ENCODE measurements around the gene PCED1B. TPM values are rescaled to one million over a fixed set of nuclear protein-coding genes. Genes with fewer than 3 reads are reported as not detected.

PCED1B gene
- total RNA-seq, 1 experiment from 2014 or later, result 0.86 TPM

DNA sequence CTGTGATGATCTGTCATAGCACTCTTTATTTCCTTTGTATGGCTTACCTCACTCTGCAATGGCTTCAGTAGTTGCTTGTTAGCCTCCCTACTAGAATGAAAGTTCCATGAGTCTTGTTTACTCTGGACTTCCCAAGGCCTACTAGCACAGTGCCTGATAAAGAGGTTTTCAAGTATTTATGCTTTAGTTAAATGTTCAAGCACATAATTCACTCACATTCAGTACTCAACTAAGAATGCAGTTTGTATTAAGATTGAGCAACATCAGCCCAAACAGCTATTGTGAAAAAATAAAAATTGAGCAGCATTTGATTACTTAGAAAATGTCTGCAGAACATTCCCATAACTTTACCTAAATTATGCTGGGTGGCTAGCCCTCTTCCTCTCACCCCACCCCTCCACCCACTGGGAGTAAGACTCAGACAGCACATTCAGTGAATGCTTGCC, 159.3 kb downstream of the PCED1B start:
- POLR2A ChIA-PET, result no interaction called here
- H3K9me3 ChIP-seq (ENCODE audit: control insufficient read depth in 1 of 2, insufficient read depth in 1 of 2, low read depth in 1 of 2, low read length in 2 of 2), result no peaks in the 10 kb centered on the region
- TF ChIP-seq EGR1 (IDR thresholded peaks at IDR 0.05; ENCODE audit: low read depth) (no peak), CEBPB (IDR thresholded peaks at IDR 0.05; ENCODE audit: low read depth) (0 out of 2 replicates have a peak, but pooled peaks have one; percentile 9)
- CTCF ChIA-PET, result no interaction called here
- no TSS peak for BruUV-seq (replicated peaks)
- DNase-seq (ENCODE audit: low read depth, low spot score), result no peak
- no peaks in the 10 kb centered on the region for H3K27me3 ChIP-seq (ENCODE audit: insufficient read depth, low read length)
- no peaks in the 10 kb centered on the region for H3K36me3 ChIP-seq (ENCODE audit: control insufficient read depth in 1 of 2, insufficient read depth in 2 of 2, low read length in 2 of 2)
- RAD21 ChIA-PET (ENCODE audit: low non-redundant PET in 1 of 2, low total read pairs in 2 of 2, uncharacterized antibody in 2 of 2, unreplicated experiment in 2 of 2), result no interaction called here
- no peak overlapping the region for H3K4me3 ChIP-seq (replicated peaks in 1 of 2; ENCODE audit: low read depth in 1 of 2, low read length in 2 of 2)
- H3K4me2 ChIP-seq (ENCODE audit: low read length), result no peak overlapping the region
- H2AFZ ChIP-seq (ENCODE audit: low read depth, low read length, poor library complexity, severe bottlenecking), result no peak overlapping the region
- no peak overlapping the region for H3K27ac ChIP-seq (ENCODE audit: low read depth, low read length)
- no peaks in the 10 kb centered on the region for H3K79me2 ChIP-seq (ENCODE audit: insufficient read depth, low read length)
- H3K9ac ChIP-seq (ENCODE audit: low read length), result no peak overlapping the region
- intact Hi-C loops (cut with micrococcal nuclease), result no loop called here
- peaks cover 2 to 30% of the 10 kb centered on the region in 2 experiments for H3K4me1 ChIP-seq (ENCODE audit: control insufficient read depth in 1 of 2, insufficient read depth in 2 of 2, low read length in 2 of 2)
- ATAC-seq, result no peak
- H3K9me2 ChIP-seq (ENCODE audit: insufficient read depth), result no peaks in the 10 kb centered on the region
- no peaks in the 10 kb centered on the region for H4K20me1 ChIP-seq (ENCODE audit: insufficient read depth)

DNA sequence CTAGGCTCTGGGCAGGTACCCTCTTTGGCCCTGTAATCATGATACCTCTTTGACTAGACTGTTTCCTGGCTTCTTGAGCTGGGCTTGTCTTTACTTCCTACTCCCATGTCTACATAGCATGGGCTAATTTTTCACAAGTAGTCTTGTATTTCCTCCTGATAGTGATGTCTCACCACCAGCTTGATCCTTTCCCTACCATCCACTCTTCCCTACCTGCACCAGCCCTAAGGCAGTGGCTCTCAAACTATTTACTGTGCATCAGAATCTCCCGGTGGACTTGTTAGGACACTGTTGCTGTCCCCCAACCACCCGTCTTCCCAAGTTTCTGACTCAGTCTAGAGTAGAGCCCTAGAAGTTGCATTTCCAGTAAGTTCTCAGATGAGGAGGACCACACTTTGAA, 163.0 kb downstream of the PCED1B start:
- CTCF ChIA-PET, result no interaction called here
- Histone ChIP-seq H3K4me3 (replicated peaks in 1 of 2; ENCODE audit: low read depth in 1 of 2, low read length in 2 of 2) (no peak overlapping the region), H3K4me1 (ENCODE audit: control insufficient read depth in 1 of 2, insufficient read depth in 2 of 2, low read length in 2 of 2) (peaks cover 0 to 2% of the 10 kb centered on the region in 2 experiments; a peak in 1 of 4 replicates), H3K36me3 (ENCODE audit: control insufficient read depth in 1 of 2, insufficient read depth in 2 of 2, low read length in 2 of 2) (no peaks in the 10 kb centered on the region), H3K9me2 (ENCODE audit: insufficient read depth) (no peaks in the 10 kb centered on the region), H3K27ac (ENCODE audit: low read depth, low read length) (no peak overlapping the region), H3K9ac (ENCODE audit: low read length) (no peak overlapping the region), H3K27me3 (ENCODE audit: insufficient read depth, low read length) (no peaks in the 10 kb centered on the region), H4K20me1 (ENCODE audit: insufficient read depth) (no peaks in the 10 kb centered on the region), H3K9me3 (ENCODE audit: control insufficient read depth in 1 of 2, insufficient read depth in 1 of 2, low read depth in 1 of 2, low read length in 2 of 2) (no peaks in the 10 kb centered on the region), H3K79me2 (ENCODE audit: insufficient read depth, low read length) (no peaks in the 10 kb centered on the region), H2AFZ (ENCODE audit: low read depth, low read length, poor library complexity, severe bottlenecking) (no peak overlapping the region), H3K4me2 (ENCODE audit: low read length) (no peak overlapping the region)
- intact Hi-C loops (cut with micrococcal nuclease), result no loop called here
- TF ChIP-seq, protein P1, sequence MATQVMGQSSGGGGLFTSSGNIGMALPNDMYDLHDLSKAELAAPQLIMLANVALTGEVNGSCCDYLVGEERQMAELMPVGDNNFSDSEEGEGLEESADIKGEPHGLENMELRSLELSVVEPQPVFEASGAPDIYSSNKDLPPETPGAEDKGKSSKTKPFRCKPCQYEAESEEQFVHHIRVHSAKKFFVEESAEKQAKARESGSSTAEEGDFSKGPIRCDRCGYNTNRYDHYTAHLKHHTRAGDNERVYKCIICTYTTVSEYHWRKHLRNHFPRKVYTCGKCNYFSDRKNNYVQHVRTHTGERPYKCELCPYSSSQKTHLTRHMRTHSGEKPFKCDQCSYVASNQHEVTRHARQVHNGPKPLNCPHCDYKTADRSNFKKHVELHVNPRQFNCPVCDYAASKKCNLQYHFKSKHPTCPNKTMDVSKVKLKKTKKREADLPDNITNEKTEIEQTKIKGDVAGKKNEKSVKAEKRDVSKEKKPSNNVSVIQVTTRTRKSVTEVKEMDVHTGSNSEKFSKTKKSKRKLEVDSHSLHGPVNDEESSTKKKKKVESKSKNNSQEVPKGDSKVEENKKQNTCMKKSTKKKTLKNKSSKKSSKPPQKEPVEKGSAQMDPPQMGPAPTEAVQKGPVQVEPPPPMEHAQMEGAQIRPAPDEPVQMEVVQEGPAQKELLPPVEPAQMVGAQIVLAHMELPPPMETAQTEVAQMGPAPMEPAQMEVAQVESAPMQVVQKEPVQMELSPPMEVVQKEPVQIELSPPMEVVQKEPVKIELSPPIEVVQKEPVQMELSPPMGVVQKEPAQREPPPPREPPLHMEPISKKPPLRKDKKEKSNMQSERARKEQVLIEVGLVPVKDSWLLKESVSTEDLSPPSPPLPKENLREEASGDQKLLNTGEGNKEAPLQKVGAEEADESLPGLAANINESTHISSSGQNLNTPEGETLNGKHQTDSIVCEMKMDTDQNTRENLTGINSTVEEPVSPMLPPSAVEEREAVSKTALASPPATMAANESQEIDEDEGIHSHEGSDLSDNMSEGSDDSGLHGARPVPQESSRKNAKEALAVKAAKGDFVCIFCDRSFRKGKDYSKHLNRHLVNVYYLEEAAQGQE (IDR thresholded peaks at IDR 0.05; ENCODE audit: low read depth), result no peak
- TF ChIP-seq JUND (IDR thresholded peaks at IDR 0.05) (no peak), FOSL1 (IDR thresholded peaks at IDR 0.05; ENCODE audit: low read depth) (no peak), EZH2phosphoT487 (IDR thresholded peaks at IDR 0.05; ENCODE audit: borderline replicate concordance) (no peak), TCF7L2 (IDR thresholded peaks at IDR 0.05; ENCODE audit: borderline replicate concordance, extremely low read depth, insufficient read depth, insufficient read length) (no peak), EZH2 (IDR thresholded peaks at IDR 0.05) (no peak), CEBPB (IDR thresholded peaks at IDR 0.05; ENCODE audit: low read depth) (no peak), POLR2A (IDR thresholded peaks at IDR 0.05; ENCODE audit: borderline replicate concordance, extremely low read depth, insufficient read depth, insufficient read length) (no peak)
- BruUV-seq (replicated peaks), result no TSS peak
- RAD21 ChIA-PET (ENCODE audit: low non-redundant PET in 1 of 2, low total read pairs in 2 of 2, uncharacterized antibody in 2 of 2, unreplicated experiment in 2 of 2), result no interaction called here
- POLR2A ChIA-PET, result no interaction called here
- no peak for DNase-seq (ENCODE audit: low read depth, low spot score)
- no peak for ATAC-seq

Data from HCT116 (cell line).